Nephron progenitor cell (in vitro differentiated cells): ENCODE data around the gene TMEM234.
A peak's percentile ranks its signal among the peaks of the same experiment; 100 is the strongest.

Source experiments
- DNase-seq: peaks from one replicate; pipeline ENCODE4 v3.0.0; 2021
- H3K27ac Mint-ChIP-seq: 2 replicates; pipeline ENCODE4 v1.8.0; 2021; ENCODE audit warnings: mild to moderate bottlenecking, moderate library complexity, mixed read lengths
- H3K27me3 Mint-ChIP-seq: 2 replicates; pipeline ENCODE4 v1.8.0; 2021; ENCODE audit warnings: mild to moderate bottlenecking, low read depth, mixed read lengths; ENCODE audit not compliant: poor library complexity
- H3K36me3 Mint-ChIP-seq: 2 replicates; pipeline ENCODE4 v1.8.0; 2021; ENCODE audit warnings: low read depth, mixed read lengths
- H3K4me1 Mint-ChIP-seq: 2 replicates; pipeline ENCODE4 v1.8.0; 2021; ENCODE audit warnings: mixed read lengths
- H3K4me3 Mint-ChIP-seq: 2 replicates; pipeline ENCODE4 v1.8.0; 2021; ENCODE audit warnings: mild to moderate bottlenecking, moderate library complexity, mixed read lengths
- H3K9me3 Mint-ChIP-seq: 2 replicates; pipeline ENCODE4 v1.8.0; 2021; ENCODE audit warnings: mild to moderate bottlenecking, moderate library complexity, mixed read lengths
- CTCF ChIP-seq: fragments of 200-600 bp; sonication (generic); IDR thresholded peaks from 2 replicates; pipeline ENCODE4 v1.5.0; 2021; ENCODE audit warnings: antibody characterized with exemption

The TMEM234 gene

GRCh38 chr1:32199043-32199716, 23.0 kb downstream of the TMEM234 start:
- H3K4me3 Mint-ChIP-seq: no peak overlapping the region
- TF ChIP-seq CTCF: no peak
- H3K27ac Mint-ChIP-seq: no peak overlapping the region

GRCh38 chr1:32198237-32199042, 23.7 kb downstream of the TMEM234 start:
- Mint-ChIP-seq H3K4me3 (peak overlapping the region; percentile 56), H3K9me3 (no peaks in the 10 kb centered on the region), H3K27me3 (peaks cover 5% of the 10 kb centered on the region), H3K4me1 (peaks cover 53% of the 10 kb centered on the region), H3K36me3 (peaks cover 28% of the 10 kb centered on the region), H3K27ac (peak overlapping the region; percentile 67)
- TF ChIP-seq CTCF: no peak
- no peak for DNase-seq

More at GRCh38 chr1:32199043-32199716, 23.0 kb downstream of the TMEM234 start:
- H3K4me1 Mint-ChIP-seq: peaks cover 60% of the 10 kb centered on the region
- no peaks in the 10 kb centered on the region for H3K9me3 Mint-ChIP-seq
- peaks cover 20% of the 10 kb centered on the region for H3K36me3 Mint-ChIP-seq
- peaks cover 8% of the 10 kb centered on the region for H3K27me3 Mint-ChIP-seq
- no peak for DNase-seq

- peaks cover 49% of the 10 kb centered on the region for H3K4me1 Mint-ChIP-seq
- H3K4me3 Mint-ChIP-seq: no peak overlapping the region
- DNase-seq: no peak
- H3K27ac Mint-ChIP-seq: peak overlapping the region; percentile 80
- H3K27me3 Mint-ChIP-seq: peaks cover 5% of the 10 kb centered on the region
- no peaks in the 10 kb centered on the region for H3K9me3 Mint-ChIP-seq
- peaks cover 34% of the 10 kb centered on the region for H3K36me3 Mint-ChIP-seq
- no peak for TF ChIP-seq CTCF
Observed at GRCh38 chr1:32197837-32198236, 24.3 kb downstream of the TMEM234 start.

- H3K4me3 Mint-ChIP-seq: no peak overlapping the region
Observed at GRCh38 chr1:32197074-32197473, 25.1 kb downstream of the TMEM234 start.

GRCh38 chr1:32195972-32196823, 26.0 kb downstream of the TMEM234 start:
- peak overlapping the region; percentile 64 for H3K27ac Mint-ChIP-seq
- H3K36me3 Mint-ChIP-seq: peaks cover 48% of the 10 kb centered on the region
- TF ChIP-seq CTCF: no peak
- no peak overlapping the region for H3K4me3 Mint-ChIP-seq
- no peaks in the 10 kb centered on the region for H3K9me3 Mint-ChIP-seq
- peaks cover 5% of the 10 kb centered on the region for H3K27me3 Mint-ChIP-seq
- peaks cover 33% of the 10 kb centered on the region for H3K4me1 Mint-ChIP-seq
- DNase-seq: no peak

More at GRCh38 chr1:32197074-32197473, 25.1 kb downstream of the TMEM234 start:
- Mint-ChIP-seq H3K36me3 (peaks cover 39% of the 10 kb centered on the region), H3K4me1 (peaks cover 41% of the 10 kb centered on the region), H3K27ac (peak overlapping the region; percentile 80), H3K9me3 (no peaks in the 10 kb centered on the region), H3K27me3 (peaks cover 5% of the 10 kb centered on the region)
- TF ChIP-seq CTCF: no peak
- DNase-seq: no peak
